ENCODE results near the gene USP48.

DNA sequence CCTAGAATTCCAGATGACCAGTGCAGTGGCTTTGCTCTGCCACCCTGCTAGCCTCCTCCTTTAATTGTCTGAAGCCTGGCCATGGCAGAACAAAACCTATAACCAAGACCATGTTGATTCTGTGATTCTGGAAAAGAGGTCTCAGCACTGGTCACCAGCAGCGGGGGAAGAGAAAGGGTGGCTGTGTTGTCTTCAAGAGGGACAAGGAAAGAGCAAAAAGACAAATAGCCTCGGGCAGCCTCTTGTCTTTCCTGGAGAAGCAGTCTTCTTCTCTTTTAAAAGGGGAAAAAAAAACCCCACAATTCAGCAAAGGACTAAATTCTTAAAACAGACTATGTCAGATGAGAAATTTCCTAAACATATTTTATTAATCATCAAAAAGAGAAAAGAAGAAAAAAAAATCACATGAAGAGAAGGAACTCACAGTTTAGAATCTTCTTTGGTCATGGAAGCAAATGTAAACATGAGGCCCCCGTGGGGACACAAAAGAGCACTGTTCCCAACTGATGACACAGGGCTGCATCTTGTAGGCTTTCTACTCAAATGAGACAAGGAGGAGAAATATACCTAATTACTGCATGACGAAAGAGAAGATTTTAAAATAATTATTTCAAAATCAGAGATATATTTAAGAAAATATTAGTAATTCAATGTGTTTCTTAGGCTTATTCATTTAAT lies 77.5 kb downstream of the USP48 start:
- TF ChIP-seq SNRNP70 (IDR thresholded peaks at IDR 0.05; ENCODE audit: low read depth, low read length) (no peak), SMARCE1 (IDR thresholded peaks at IDR 0.05; ENCODE audit: borderline replicate concordance) (no peak), BCL6 (CRISPR knock-in tag; IDR thresholded peaks at IDR 0.05) (no peak)
